Subcutaneous adipose tissue (tissue), 4 donors: ENCODE data around the gene MAPRE2. TPM values are rescaled to one million over a fixed set of nuclear protein-coding genes. Genes with fewer than 3 reads are reported as not detected.

Source experiments
- CTCF ChIP-seq: fragments of 450-650 bp; IDR thresholded peaks from one replicate; pipeline ENCODE4 v1.5.1; 2016; ENCODE audit warnings: low read depth, mild to moderate bottlenecking, control low read depth, antibody characterized with exemption, moderate library complexity
- total RNA-seq, 4 donors: library from RNA; depleted of rRNA; stranded (reverse); fragments of >200 nt; gene quantifications; one replicate each; pipeline ENCODE4 v1.1.0, GENCODE V29; 2016

The MAPRE2 gene
- total RNA-seq, 4 donors from 2014 or later, result 11.9 to 27.6 (median 21.2) TPM

GRCh38 chr18:35051641-35052377 is 10.6 kb downstream of the MAPRE2 start:
- TF ChIP-seq CTCF, result no peak

GRCh38 chr18:35054401-35054800 is 13.2 kb downstream of the MAPRE2 start:
- TF ChIP-seq CTCF, result no peak

GRCh38 chr18:35055105-35055504 is 13.9 kb downstream of the MAPRE2 start:
- TF ChIP-seq CTCF, result no peak

GRCh38 chr18:35055726-35056125 is 14.5 kb downstream of the MAPRE2 start:
- no peak for TF ChIP-seq CTCF

GRCh38 chr18:35059280-35059927 is 18.2 kb downstream of the MAPRE2 start:
- TF ChIP-seq CTCF, result no peak

GRCh38 chr18:35060122-35060815 is 19.1 kb downstream of the MAPRE2 start:
- TF ChIP-seq CTCF, result no peak

- no peak for TF ChIP-seq CTCF
These were observed 20.1 kb downstream of the MAPRE2 start for GRCh38 chr18:35061336-35061735.
